HUES48 (cell line): ENCODE data around the gene ELL.
"Not testable (repeated sequence)": the region's sequence is repeated elsewhere in the genome, so short reads cannot be mapped to it uniquely, and the experiment has no call there.

Source experiments
- H3K27ac ChIP-seq: one replicate; pipeline ENCODE4 v1.7.0; 2013; ENCODE audit warnings: low read depth, low read length, inconsistent platforms
- H3K27me3 ChIP-seq: 2 replicates; pipeline ENCODE4 v1.6.1; 2013; ENCODE audit warnings: mild to moderate bottlenecking, low read length; ENCODE audit not compliant: control insufficient read depth, insufficient read depth
- H3K36me3 ChIP-seq: 2 replicates; pipeline ENCODE4 v1.6.1; 2013; ENCODE audit warnings: low read length; ENCODE audit not compliant: control insufficient read depth, insufficient read depth
- H3K4me1 ChIP-seq: 2 replicates; pipeline ENCODE4 v1.6.1; 2013; ENCODE audit warnings: mild to moderate bottlenecking, low read length; ENCODE audit not compliant: control insufficient read depth, insufficient read depth
- H3K4me3 ChIP-seq: 2 replicates; pipeline ENCODE4 v1.5.1; 2013; ENCODE audit warnings: mild to moderate bottlenecking, low read depth, low read length
- H3K9ac ChIP-seq: 2 replicates; pipeline ENCODE4 v1.6.1; 2013; ENCODE audit warnings: mild to moderate bottlenecking, low read depth, low read length, moderate library complexity
- H3K9me3 ChIP-seq: 2 replicates; pipeline ENCODE4 v1.6.1; 2013; ENCODE audit warnings: low read length; ENCODE audit not compliant: control insufficient read depth, insufficient read depth

Gene ELL

DNA sequence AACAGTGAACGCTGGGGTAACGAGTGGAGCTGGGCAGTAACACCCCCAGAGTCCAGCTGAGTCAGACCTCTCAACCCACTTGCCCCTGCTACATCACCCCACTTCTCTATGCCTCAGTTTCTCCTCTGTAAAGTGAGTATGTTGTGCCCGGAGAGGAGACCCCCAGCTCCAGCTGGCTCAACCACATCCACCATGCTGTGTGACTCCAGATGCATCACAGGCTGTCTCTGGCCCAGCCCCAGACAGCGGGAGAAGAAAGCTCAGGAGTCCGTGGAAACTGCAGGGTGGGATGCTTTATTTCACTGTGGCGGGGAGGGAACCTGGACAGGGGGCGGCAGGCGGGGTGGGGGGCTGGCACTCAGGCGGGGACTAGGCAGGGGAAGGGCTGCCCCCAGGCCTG lies 9.6 kb upstream of the ELL start:
- no peaks in the 10 kb centered on the region for H3K27me3 ChIP-seq
- no peak overlapping the region for H3K27ac ChIP-seq
- no peaks in the 10 kb centered on the region for H3K9me3 ChIP-seq
- peaks cover 37% of the 10 kb centered on the region for H3K36me3 ChIP-seq
- no peak overlapping the region for H3K4me3 ChIP-seq
- no peak overlapping the region for H3K9ac ChIP-seq
- H3K4me1 ChIP-seq = no peaks in the 10 kb centered on the region

DNA sequence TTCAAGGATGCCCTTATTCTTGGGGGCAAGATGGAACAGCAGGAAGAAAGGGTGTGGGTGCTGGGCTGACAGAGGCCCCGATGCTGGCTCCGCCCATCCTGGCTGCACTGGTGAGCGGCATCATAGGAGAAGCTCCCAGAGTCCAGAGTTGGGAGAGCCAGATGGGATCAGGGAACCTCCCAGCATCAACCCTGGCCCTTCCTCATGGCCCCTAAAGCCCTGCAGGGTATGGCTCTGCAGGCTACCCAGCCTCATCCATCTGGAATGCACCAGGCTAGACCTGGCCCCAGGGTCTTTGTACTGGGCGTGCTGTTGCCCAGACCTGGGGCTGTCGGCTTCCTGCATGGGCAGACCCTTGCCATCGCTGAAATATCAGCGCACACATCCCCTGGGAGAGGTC lies 7.9 kb upstream of the ELL start:
- Histone ChIP-seq H3K4me3 (no peak overlapping the region), H3K4me1 (no peaks in the 10 kb centered on the region), H3K27me3 (no peaks in the 10 kb centered on the region), H3K9me3 (no peaks in the 10 kb centered on the region), H3K27ac (no peak overlapping the region), H3K36me3 (peaks cover 22% of the 10 kb centered on the region), H3K9ac (no peak overlapping the region)

DNA sequence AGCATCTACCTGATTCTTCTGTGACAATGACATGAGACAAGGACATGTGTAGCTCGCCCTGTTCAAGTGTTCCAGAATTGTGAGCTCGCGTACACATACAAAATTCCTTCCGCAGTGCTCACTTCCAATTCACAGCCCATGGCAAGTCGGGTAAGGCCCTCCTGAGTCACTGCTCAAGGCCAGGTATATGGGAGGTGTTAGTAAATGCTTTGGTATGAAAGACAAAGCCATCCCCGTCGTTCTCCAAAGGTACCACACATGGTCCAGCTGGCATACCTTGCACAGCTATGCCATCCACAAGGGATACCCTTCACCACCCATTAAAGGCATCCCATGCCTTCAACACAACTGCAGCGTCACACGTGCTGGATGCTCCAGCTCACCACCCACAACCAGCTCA lies 4.4 kb upstream of the ELL start:
- no peak overlapping the region for H3K27ac ChIP-seq
- H3K27me3 ChIP-seq = no peaks in the 10 kb centered on the region
- no peaks in the 10 kb centered on the region for H3K4me1 ChIP-seq
- no peak overlapping the region for H3K4me3 ChIP-seq
- no peaks in the 10 kb centered on the region for H3K9me3 ChIP-seq
- peaks cover 2% of the 10 kb centered on the region for H3K36me3 ChIP-seq
- no peak overlapping the region for H3K9ac ChIP-seq

DNA sequence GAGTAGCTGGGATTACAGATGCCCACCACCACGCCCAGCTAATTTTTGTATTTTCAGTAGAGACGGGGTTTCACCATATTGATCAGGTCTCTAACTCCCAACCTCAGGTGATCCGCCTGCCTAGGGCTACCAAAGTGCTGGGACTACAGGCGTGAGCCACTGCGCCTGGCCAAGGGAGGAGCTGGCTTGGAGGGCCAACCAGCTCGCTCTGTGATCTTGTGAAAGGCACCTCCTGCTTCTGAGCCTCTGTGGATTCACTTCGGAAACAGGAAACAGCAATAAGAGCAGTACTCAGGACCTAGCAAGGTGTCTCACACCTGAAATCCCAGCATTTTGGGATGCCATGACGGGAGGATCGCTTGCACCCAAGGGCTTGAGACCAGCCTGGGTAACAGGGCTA lies 2.0 kb upstream of the ELL start:
- no peak overlapping the region for H3K9ac ChIP-seq
- H3K4me3 ChIP-seq = no peak overlapping the region
- H3K36me3 ChIP-seq = no peaks in the 10 kb centered on the region

DNA sequence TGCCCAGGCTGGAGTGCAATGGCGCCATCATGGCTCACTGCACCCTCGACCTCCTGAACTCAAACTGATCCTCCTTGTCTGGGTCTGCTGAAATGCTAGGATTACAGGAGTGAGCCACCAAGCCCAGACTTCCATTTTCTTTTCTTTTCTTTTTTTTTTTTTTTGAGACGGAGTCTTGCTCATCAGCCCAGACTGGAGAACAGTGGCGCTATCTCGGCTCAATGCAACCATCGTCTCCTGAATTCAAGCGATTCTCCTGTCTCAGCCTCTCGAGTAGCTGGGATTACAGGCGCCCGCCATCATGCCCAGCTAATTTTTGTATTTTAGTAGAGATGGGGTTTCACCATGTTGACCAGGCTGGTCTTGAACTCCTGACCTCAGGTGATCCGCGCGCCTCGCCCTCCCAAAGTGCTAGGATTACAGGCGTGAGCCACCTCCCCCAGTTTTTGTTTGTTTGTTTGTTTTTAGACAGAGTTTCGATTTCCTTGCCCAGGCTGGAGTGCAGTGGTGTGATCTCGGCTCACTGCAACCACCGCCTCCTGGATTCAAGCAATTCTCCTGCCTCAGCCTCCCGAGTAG lies 1.1 kb upstream of the ELL start:
- not testable (repeated sequence) for H3K4me1 ChIP-seq, H3K9me3 ChIP-seq, H3K27me3 ChIP-seq, H3K27ac ChIP-seq, H3K36me3 ChIP-seq
- H3K9ac ChIP-seq = 0 out of 2 replicates have a peak overlapping the region, but pooled peaks have one; percentile 51
- peak overlapping the region; percentile 18; the same call in 1 of the 2 replicates for H3K4me3 ChIP-seq

More for the DNA sequence above, 2.0 kb upstream of the ELL start:
- no peaks in the 10 kb centered on the region for H3K27me3 ChIP-seq
- no peaks in the 10 kb centered on the region for H3K9me3 ChIP-seq
- peaks cover 7% of the 10 kb centered on the region; the same call in 1 of the 2 replicates for H3K4me1 ChIP-seq
- H3K27ac ChIP-seq = no peak overlapping the region

DNA sequence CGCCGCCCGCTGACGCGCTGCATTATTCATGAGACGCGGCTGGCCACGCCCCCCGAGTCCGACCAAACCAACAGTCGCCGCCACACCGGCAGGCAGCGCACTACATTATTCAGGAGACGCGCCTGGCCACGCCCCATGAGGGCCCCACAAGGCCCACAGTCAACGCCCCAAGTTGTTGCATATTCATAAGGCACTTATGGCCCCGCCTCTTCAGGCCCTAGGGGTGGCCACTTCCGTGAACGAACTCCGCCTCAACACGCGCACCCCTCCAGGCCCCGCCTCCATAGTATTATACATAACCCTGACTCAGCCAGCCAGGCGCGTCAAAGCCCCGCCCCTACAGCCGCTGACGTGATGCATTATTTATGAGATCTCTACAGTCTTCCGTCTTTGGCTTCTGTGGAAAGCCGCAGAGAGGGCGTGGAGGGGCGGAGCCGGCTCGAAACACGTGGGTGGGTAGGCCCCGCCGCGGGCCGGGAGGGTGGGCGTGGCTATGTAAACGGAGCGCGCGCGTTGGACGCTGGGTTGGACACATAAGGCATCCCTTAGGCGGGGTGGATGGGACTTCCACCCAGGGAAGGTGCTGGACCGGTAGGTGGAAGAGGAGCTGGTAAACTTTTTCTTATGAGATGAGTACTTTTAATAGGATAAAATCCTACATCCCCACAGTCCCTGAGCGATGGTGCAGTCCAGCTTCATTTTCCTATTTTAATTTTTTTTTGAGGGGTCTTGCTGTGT lies 423 bp upstream of the ELL start:
- H3K36me3 ChIP-seq = no peaks in the 10 kb centered on the region
- peak overlapping the region; percentile 72 for H3K27ac ChIP-seq
- H3K4me3 ChIP-seq = peak overlapping the region; percentile 99; the same call in 1 of the 2 replicates
- no peaks in the 10 kb centered on the region for H3K9me3 ChIP-seq
- H3K9ac ChIP-seq = 0 out of 2 replicates have a peak overlapping the region, but pooled peaks have one; percentile 51
- peaks cover 7% of the 10 kb centered on the region; the same call in 1 of the 2 replicates for H3K4me1 ChIP-seq
- no peaks in the 10 kb centered on the region for H3K27me3 ChIP-seq

DNA sequence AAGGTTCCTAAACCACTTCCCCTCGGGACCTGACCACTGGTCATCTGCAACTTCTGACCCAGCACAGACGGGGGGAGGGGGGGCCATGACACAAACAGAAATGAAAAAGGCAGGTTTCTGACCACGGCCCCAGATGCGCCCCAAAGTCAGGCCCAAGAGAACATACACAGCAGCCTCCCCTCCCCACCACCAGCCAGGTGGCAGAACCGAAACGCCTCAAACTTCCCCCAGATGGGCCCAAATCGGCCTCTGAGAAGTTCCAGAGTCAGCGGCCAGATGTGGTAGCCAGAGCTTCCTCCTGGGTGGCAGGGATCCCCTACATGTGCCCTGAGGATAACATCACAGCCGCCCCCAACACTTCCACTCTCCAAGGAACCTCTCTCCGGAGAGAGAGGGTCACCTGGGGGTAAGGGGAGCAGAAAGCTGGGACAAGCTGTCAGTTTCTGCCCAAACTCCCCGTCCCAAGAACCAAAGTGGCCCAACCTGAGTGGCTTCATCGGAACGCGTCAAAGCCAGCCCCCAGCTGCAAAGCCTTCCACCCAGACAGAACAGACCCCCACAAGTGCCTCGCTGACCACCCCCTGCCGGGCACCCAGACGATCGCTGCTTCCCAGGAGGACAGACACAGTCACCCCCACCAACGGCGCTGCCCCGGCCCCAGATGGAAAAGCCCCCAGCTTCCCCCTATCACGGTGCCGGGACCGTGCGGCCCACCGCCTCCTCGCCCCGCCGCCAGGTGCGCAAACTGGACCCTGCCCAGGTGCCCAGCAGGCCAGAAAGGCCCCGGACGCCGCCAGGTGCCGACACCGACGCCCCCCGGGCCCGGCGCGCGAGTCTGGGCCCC lies 800 bp downstream of the ELL start:
- Histone ChIP-seq H3K9me3 (no peaks in the 10 kb centered on the region), H3K4me3 (peak overlapping the region; percentile 99), H3K27ac (peak overlapping the region; percentile 84)

DNA sequence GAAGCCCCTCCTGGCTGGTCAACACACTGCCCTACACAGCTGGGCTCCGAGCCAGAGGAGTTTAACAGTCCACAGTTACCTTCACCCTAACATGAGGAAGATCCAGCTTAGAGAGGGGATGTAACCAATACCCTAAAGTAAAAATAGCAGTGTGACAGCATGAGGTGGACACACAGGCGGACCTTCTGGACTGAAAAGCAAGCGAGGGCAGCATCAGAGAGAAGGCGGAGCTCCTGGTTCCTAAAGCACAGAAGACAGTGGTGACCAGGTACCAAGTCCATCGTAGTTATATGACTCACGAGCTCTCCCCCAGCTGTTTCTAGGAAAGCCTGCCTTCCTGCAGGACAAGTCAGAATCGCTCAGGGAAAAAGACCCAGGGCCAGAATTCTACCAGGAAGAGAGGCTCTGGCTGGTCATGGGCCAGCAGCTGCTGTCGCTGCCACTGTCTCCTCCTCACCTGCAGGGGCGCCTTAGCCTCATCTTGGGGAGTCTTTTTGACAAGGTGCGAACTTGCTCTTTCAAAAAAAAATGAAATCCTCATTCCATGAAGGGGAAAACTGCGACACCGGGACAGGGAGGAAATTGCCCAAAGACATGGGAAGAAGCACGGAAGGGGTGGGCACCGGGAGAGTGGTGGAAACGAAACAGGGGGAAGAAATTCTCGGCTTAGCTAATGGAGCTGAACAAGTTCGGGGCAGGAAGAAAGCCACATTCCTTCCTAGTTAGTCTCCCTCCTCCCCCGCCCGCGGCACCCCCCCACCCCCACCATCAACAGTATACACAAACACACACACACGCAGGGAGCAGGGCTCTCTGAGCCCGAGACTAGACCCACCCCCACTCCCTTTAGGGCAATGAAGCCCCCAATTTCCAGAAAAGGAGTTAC lies 1.7 kb downstream of the ELL start:
- no peaks in the 10 kb centered on the region for H3K36me3 ChIP-seq
- H3K4me3 ChIP-seq = peak overlapping the region; percentile 99
- H3K4me1 ChIP-seq = peaks cover 7% of the 10 kb centered on the region; the same call in 1 of the 2 replicates
- H3K9ac ChIP-seq = no peak overlapping the region
- no peaks in the 10 kb centered on the region for H3K9me3 ChIP-seq
- H3K27ac ChIP-seq = peak overlapping the region; percentile 65
- H3K27me3 ChIP-seq = no peaks in the 10 kb centered on the region

More for the DNA sequence above, 800 bp downstream of the ELL start:
- H3K9ac ChIP-seq = peak overlapping the region; percentile 78; the same call in 1 of the 2 replicates
- H3K36me3 ChIP-seq = no peaks in the 10 kb centered on the region
- peaks cover 7% of the 10 kb centered on the region; the same call in 1 of the 2 replicates for H3K4me1 ChIP-seq
- no peaks in the 10 kb centered on the region for H3K27me3 ChIP-seq

DNA sequence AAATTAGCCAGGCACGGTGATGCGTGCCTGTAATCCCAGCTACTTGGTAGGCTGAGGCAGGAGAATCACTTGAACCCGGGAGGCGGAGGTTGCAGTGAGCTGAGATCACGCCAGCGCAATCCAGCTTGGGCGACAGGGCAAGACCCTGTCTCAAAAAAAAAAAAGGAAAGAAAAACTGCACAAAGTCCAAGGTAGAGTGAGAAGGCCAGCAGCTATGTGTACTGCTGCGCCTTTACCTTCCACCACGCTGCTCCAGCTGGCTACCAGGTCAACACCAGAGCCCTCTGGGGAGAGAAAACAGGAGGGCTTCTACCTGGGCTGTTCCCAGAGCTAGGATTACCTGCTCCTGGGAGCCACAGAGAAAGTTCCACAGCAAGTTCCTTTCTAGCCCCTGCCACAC lies 3.2 kb downstream of the ELL start:
- Histone ChIP-seq H3K9ac (no peak overlapping the region), H3K4me3 (no peak overlapping the region), H3K27me3 (no peaks in the 10 kb centered on the region), H3K9me3 (no peaks in the 10 kb centered on the region), H3K27ac (no peak overlapping the region), H3K36me3 (no peaks in the 10 kb centered on the region), H3K4me1 (peaks cover 7% of the 10 kb centered on the region; the same call in 1 of the 2 replicates)

DNA sequence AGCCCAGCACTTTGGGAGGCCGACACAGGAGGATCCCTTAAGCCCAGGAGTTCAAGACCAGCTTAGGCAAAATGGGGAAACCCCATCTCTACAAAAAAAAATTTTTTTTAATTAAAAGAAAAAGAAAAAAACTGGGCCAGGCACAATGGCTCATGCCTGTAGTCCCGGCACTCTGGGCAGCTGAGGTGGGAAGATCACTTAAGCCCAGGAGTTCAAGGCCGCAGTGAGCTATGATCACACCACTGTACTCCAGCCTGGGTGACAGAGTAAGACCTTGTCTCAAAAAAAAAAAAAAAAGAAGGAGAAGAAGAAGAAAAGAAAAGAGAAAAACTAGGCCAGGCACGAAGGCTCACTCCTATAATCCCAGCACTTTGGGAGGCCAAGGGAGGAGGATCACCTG lies 4.3 kb downstream of the ELL start:
- H3K27me3 ChIP-seq = no peaks in the 10 kb centered on the region
- no peak overlapping the region for H3K9ac ChIP-seq
- no peaks in the 10 kb centered on the region for H3K36me3 ChIP-seq
- peaks cover 7% of the 10 kb centered on the region; the same call in 1 of the 2 replicates for H3K4me1 ChIP-seq
- H3K4me3 ChIP-seq = no peak overlapping the region
- no peak overlapping the region for H3K27ac ChIP-seq
- no peaks in the 10 kb centered on the region for H3K9me3 ChIP-seq
